NOMO-1 treated with DMSO at 0.1 percent for 48 hours (cell line): Measurements from ENCODE around the gene HSPBAP1.

ENCODE experiments used
- DNase-seq: peaks from one replicate; lab custom pipeline; 2025; ENCODE audit not compliant: unreplicated experiment; lab: John Stamatoyannopoulos, UW

Gene HSPBAP1

DNA sequence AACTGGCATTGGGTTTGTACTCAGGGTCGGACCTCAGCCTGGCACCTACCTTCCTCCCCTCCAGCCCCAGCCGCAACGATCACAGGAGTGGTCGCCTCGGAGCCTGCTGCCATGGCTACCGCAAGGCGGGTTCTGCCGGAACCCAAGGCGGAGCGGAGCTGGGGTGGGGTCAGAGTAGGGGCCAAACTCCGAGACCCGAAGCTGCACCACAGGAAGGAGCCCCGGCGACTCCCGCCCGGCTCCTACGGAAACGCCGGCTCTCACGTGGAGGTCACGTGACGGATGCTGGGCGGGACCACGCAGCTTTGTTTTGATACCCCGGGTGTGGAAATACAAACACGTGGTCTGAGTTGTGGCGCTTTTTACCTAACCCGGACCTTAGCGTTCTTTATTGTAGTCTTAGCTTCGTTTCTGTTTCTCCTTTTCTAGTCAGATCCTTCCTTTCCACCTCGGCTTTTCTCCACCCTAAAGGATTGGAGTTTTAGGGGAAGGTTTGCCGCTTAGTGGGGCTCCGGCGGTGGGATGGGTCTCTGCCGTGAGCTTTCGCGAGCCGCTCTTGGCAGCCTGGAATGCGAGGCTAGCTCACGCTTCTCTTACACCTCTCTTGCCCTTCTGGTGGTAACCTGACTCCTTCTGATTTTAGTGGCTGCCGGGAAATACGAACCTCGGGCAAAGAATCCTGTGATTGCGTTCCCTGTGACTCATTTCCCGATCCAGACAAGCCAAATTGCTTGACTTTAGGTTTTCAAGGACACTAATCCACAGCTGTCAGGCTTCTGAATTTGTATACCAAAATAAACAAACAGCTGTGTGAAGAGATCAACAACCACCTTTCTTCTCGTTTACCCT is at the start of gene HSPBAP1:
Gene HSPBAP1, minus strand, starts transcription at position 264 of the 849 bp plus-strand sequence. Its CDS starts 151 bp downstream, at position 113.
- no peak for DNase-seq

GRCh38 chr3:122835590-122835989 is 42.0 kb upstream of the HSPBAP1 start:
- no peak for DNase-seq

DNA sequence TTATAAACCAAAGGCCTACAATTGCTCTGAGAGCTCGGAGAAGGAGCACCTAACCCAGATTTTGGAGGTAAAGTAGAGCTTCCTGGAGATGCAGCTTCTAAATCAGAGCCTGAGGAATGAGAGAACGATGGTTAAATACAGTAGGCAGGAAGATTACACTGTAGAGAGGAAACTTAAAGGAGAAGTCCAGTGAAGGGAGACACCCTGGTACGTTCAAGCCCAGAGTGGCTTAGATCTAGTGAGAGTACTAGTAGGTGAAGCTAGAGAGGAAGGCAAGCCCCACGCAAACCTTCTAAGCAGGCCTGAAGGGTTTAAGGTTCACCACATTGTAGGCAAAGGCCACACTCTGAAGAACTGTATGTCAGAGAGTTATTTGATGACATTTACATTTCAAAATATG is 34.6 kb upstream of the HSPBAP1 start:
- DNase-seq, result no peak

- DNase-seq, result no peak
Observed at GRCh38 chr3:122826278-122826677, 32.6 kb upstream of the HSPBAP1 start.

- no peak for DNase-seq
Observed at GRCh38 chr3:122825460-122825859, 31.8 kb upstream of the HSPBAP1 start.

GRCh38 chr3:122824465-122825381 is 31.1 kb upstream of the HSPBAP1 start:
- DNase-seq, result no peak

DNA sequence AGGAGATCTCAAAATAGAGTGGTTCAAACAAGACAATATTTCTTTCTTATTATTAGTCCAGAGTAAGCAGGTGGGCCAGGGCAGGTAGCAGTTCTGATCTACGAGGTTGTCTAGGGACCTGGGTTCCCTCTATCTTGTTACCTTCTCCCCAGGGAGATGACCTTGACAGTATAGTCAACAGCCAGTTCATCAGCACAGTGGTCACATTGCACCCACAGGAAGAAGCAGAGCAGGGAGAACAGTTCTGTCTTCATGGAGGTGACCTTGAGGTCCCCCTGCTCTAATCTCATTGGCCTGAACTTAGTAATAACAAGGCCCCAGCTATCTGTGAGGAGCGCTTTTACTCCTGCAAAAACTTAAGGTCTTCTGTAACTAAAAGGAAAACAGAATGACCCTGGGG is 23.0 kb upstream of the HSPBAP1 start:
- no peak for DNase-seq

- no peak for DNase-seq
Observed at GRCh38 chr3:122810734-122811133, 17.1 kb upstream of the HSPBAP1 start.

GRCh38 chr3:122803977-122804376 is 10.3 kb upstream of the HSPBAP1 start:
- DNase-seq, result no peak

DNA sequence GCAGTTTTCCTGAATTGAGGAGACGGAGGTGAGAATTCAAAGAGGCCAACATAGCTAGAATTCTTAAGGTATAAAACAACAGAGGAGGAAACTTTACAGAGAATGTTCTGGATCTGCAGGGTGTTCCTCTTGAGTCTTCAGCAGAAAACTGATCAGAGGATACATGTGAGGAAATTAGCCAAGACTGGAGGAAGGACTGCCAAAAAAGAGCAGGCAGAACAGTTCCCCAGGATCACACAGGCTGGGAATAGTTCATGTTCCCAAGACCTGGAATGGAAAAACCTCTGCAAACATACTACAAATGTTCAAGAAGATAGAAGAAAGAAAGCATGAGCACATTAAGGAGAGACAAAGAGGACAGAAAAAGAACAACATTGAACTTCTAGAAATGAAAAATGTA is 8.7 kb upstream of the HSPBAP1 start:
- DNase-seq, result no peak

GRCh38 chr3:122800706-122801237 is 7.1 kb upstream of the HSPBAP1 start:
- no peak for DNase-seq

DNA sequence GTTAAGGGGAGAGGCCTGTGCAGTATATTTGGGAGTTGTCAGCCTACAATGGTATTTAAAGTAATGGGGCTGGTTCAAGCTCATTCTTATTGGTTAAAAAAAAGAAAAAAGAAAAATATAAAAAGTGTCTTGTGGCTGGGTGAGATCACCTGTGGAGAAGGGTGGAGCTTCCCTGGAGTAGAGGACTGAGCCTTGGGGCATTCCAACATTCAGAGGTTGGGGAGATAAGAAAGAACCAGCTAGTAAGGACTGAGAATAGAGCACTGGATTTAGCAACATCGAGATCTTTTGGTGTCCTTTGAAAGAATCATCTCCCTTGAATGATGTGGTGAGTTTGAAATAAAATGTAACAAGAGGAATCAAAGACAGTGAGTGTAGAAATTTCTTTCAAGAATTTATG is 6.4 kb upstream of the HSPBAP1 start:
- DNase-seq, result no peak

- DNase-seq, result no peak
Observed at GRCh38 chr3:122799322-122799721, 5.7 kb upstream of the HSPBAP1 start.

- no peak for DNase-seq
Observed at GRCh38 chr3:122797291-122797690, 3.7 kb upstream of the HSPBAP1 start.

- DNase-seq, result no peak
Observed at GRCh38 chr3:122795674-122796195, 2.1 kb upstream of the HSPBAP1 start.

- no peak for DNase-seq
Observed at GRCh38 chr3:122794779-122795673, 1.4 kb upstream of the HSPBAP1 start, which contains the start of gene SLC49A4. SLC49A4 (plus strand) TSS chr3:122795069; CDS start chr3:122795193, 124 bp downstream.

- DNase-seq, result no peak
Observed at GRCh38 chr3:122794483-122794778, 800 bp upstream of the HSPBAP1 start.

- no peak for DNase-seq
Observed at GRCh38 chr3:122789585-122790273, 3.9 kb downstream of the HSPBAP1 start.

- no peak for DNase-seq
Observed at GRCh38 chr3:122787872-122788271, 5.8 kb downstream of the HSPBAP1 start.

- DNase-seq, result no peak
Observed at GRCh38 chr3:122786066-122786465, 7.6 kb downstream of the HSPBAP1 start.
